DND-41 (cell line): ENCODE results near the gene ATP9A.

Source experiments
- EZH2 ChIP-seq: IDR thresholded peaks from 3 replicates; pipeline ENCODE4 v1.6.1; 2012; ENCODE audit warnings: borderline replicate concordance, low read depth, mild to moderate bottlenecking, moderate library complexity, low read length, inconsistent platforms; ENCODE audit not compliant: severe bottlenecking
- TF ChIP-seq, protein P1 (sequence below): IDR thresholded peaks from 2 replicates; pipeline ENCODE4 v1.5.1; 2012; ENCODE audit warnings: borderline replicate concordance, low read length, moderate library complexity, mild to moderate bottlenecking; ENCODE audit not compliant: poor library complexity, severe bottlenecking; ENCODE audit errors: extremely low read depth

DNA sequence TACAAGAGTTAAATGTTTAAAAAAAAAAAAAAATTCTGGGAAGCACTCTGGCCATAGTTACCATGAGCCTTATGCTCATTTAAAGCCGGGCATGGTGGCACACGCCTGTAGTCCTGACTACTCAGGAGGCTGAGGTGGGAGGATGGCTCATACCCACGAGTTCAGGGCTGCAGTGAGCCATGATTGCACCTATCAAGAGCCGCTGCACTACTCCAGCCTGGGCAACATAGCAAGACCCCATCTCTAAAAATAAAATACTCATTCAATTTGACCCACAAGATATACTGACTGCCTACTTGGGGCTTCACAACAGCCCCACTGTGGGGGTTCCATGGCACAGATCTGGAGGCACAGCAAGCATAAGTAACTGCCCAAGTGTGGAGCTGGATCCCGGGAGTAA is 113.7 kb downstream of the ATP9A start:
- TF ChIP-seq, protein P1, sequence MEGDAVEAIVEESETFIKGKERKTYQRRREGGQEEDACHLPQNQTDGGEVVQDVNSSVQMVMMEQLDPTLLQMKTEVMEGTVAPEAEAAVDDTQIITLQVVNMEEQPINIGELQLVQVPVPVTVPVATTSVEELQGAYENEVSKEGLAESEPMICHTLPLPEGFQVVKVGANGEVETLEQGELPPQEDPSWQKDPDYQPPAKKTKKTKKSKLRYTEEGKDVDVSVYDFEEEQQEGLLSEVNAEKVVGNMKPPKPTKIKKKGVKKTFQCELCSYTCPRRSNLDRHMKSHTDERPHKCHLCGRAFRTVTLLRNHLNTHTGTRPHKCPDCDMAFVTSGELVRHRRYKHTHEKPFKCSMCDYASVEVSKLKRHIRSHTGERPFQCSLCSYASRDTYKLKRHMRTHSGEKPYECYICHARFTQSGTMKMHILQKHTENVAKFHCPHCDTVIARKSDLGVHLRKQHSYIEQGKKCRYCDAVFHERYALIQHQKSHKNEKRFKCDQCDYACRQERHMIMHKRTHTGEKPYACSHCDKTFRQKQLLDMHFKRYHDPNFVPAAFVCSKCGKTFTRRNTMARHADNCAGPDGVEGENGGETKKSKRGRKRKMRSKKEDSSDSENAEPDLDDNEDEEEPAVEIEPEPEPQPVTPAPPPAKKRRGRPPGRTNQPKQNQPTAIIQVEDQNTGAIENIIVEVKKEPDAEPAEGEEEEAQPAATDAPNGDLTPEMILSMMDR, result no peak
- no peak for TF ChIP-seq EZH2
